Pancreas (tissue), 10 donors: ENCODE measurements around the gene PUS7. TPM values are rescaled to one million over a fixed set of nuclear protein-coding genes. Genes with fewer than 3 reads are reported as not detected.
"Not testable (repeated sequence)": the region's sequence is repeated elsewhere in the genome, so short reads cannot be mapped to it uniquely, and the experiment has no call there.

Experiments
- ATAC-seq, 4 donors: fragments of 200-7000 bp; cut with Tn5 transposase; one replicate each; pipeline versions ENCODE4 v1.8.0 to v1.9.1; 2020; ENCODE audit warnings: mild to moderate bottlenecking in 4 of 4, moderate library complexity in 4 of 4
- DNase-seq, 6 donors: peaks; one replicate each; pipeline ENCODE4 v3.0.0-alpha.2; 2020
- FAIRE-seq: peaks from 2 replicates; lab custom pipeline; 2012; peaks lifted over from hg19 to GRCh38; lab: Jason Lieb, UNC
- H3K27ac ChIP-seq, 4 donors: fragments of 200-600 bp; sonication (generic); 1 replicate in 3 of 4; 2 replicates in 1 of 4; pipeline versions ENCODE4 v1.5.0 to v1.8.0; 2020
- H3K27me3 ChIP-seq, 4 donors: fragments of 200-600 bp; one replicate each; pipeline ENCODE4 v1.8.0; 2021
- H3K36me3 ChIP-seq, 3 donors: fragments of 200-600 bp; sonication (generic) in 1 of 3; one replicate each; pipeline versions ENCODE4 v1.5.0 to v1.8.0; 2020 to 2021
- H3K4me1 ChIP-seq, 3 donors: fragments of 200-600 bp; one replicate each; pipeline ENCODE4 v1.8.0; 2021
- H3K4me3 ChIP-seq, 4 donors: fragments of 200-600 bp; sonication (generic) in 2 of 4; one replicate each; pipeline versions ENCODE4 v1.5.0 to v1.8.0; 2020 to 2021
- H3K9me3 ChIP-seq, 4 donors: fragments of 200-600 bp; one replicate each; pipeline ENCODE4 v1.8.0; 2021
- WGBS, 2 donors: extraction: QIAGEN DNeasy Blood & Tissue Kit; methylation state at CpG; one replicate each; pipeline ENCODE4 v1.1.7; 2013; 5-methylcytosine and 5-hydroxymethylcytosine counted together
- intact Hi-C, 3 donors: fragments of 100-400 bp; cut with DNase I; formaldehyde crosslinking; loops; one replicate each; pipeline versions ENCODE4 v1.11.1 to v1.14.2; 2022
- polyA plus RNA-seq, 2 donors: library from polyadenylated mRNA; stranded (reverse); fragments of 200-250 nt; gene quantifications; one replicate each; pipeline ENCODE4 v1.2.3, GENCODE V29; 2013
- total RNA-seq, 6 donors: library from RNA; stranded (reverse); fragmentation: NEBNext Ultra II Directional in 4 of 6; extraction: Animal tissue kit (Norgen Biotek cat#: 25700) in 4 of 6; gene quantifications; one replicate each; pipeline versions ENCODE4 v1.2.1 to v1.2.4, GENCODE V29; 2021 to 2023
- TF ChIP-seq, protein P1 (sequence below), 4 donors: fragments of 200-600 bp; sonication (generic) in 3 of 4; IDR thresholded peaks; one replicate each; pipeline versions ENCODE4 v1.5.0 to v1.8.0; 2021; ENCODE audit warnings: antibody characterized with exemption in 4 of 4
- donor health status: healthy with polysubstance abuse.
- donor health status: DM: no; HTN: no; CAD: no; lungs with moderate emphysema.
- donor health status: DM: no; HTN: no; CAD: no.
- donor health status: control.
- donor health status: control.
- donor health status: Bipolar disorder and iron deficiency.
- donor health status: DM: yes; HTN: yes; CAD: no.
- donor health status: DM: no; HTN: no; CAD: no.
- donor health status: DM: no; HTN: no; CAD: no.
- donor health status: DM: yes; HTN: yes; CAD: no.

The PUS7 gene
- total and polyA plus RNA-seq, 8 donors = 3.3 to 7.3 (median 5.5) TPM

DNA sequence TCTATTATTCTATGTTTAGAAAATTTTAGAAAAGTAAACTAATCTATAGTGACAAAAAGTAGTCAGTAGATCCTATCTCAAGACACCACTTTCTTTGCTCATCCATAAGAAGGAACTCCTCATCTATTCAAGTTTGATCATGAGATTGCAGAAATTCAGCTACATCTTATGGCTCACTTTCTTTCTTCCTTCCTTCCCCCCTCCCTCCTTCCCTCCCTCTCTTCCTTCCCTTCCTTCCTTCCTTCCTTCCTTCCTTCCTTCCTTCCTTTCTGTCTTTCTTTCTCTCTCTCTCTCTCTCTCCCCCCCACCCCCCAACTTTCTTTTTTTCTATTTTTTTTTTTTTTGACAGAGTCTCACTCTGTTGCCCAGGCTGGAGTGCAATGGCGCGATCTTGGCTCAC lies 98.1 kb downstream of the PUS7 start:
- Histone ChIP-seq H3K4me3 (no peak overlapping the region), H3K4me1 (no peaks in the 10 kb centered on the region), H3K27me3 (no peaks in the 10 kb centered on the region), H3K27ac (no peak overlapping the region), H3K9me3 (no peaks in the 10 kb centered on the region), H3K36me3 (no peaks in the 10 kb centered on the region)
- WGBS, 2 donors = 95 to 100% methylated on average over 2 of the region's 2 CpGs
- TF ChIP-seq, protein P1, sequence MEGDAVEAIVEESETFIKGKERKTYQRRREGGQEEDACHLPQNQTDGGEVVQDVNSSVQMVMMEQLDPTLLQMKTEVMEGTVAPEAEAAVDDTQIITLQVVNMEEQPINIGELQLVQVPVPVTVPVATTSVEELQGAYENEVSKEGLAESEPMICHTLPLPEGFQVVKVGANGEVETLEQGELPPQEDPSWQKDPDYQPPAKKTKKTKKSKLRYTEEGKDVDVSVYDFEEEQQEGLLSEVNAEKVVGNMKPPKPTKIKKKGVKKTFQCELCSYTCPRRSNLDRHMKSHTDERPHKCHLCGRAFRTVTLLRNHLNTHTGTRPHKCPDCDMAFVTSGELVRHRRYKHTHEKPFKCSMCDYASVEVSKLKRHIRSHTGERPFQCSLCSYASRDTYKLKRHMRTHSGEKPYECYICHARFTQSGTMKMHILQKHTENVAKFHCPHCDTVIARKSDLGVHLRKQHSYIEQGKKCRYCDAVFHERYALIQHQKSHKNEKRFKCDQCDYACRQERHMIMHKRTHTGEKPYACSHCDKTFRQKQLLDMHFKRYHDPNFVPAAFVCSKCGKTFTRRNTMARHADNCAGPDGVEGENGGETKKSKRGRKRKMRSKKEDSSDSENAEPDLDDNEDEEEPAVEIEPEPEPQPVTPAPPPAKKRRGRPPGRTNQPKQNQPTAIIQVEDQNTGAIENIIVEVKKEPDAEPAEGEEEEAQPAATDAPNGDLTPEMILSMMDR (IDR thresholded peaks at IDR 0.05) = no peak
- ATAC-seq (no peak), FAIRE-seq (no peak), DNase-seq (no peak)
- intact Hi-C loops = no loop called here

DNA sequence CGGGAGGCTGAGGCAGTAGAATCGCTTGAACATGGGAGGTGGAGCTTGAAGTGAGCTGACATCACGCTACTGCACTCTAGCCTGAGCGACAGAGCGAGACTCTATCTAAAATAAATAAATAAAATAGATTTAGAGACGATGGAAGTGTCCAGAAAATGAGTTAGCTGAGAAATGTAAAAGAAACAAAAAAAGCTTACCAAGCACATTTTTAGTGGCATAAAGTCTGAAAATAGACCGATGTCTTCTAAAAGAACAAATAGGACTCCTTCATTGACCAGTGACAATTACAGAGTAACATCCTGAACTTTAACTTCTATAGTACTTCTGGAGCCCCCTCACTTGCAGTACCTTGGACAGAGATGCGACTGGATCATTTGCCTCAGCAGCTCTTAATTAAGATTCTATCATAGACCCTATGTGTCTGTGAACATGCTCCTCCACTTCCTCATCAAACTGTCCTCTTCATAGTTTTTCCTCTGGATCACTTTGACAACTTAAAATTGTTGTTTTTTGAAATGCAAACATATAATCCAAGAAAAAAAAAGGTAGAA lies 108.1 kb downstream of the PUS7 start:
- Histone ChIP-seq H3K9me3 (no peaks in the 10 kb centered on the region), H3K36me3 (no peaks in the 10 kb centered on the region), H3K4me3 (no peak overlapping the region), H3K27ac (no peak overlapping the region), H3K27me3 (no peaks in the 10 kb centered on the region), H3K4me1 (no peaks in the 10 kb centered on the region)
- DNase-seq (no peak), FAIRE-seq (no peak), ATAC-seq (no peak)
- TF ChIP-seq, protein P1 (IDR thresholded peaks at IDR 0.05) = no peak
- 76 to 81% methylated on average over 8 of the region's 8 CpGs for WGBS, 2 donors
- intact Hi-C loops = no loop called here

GRCh38 chr7:105410774-105411173 lies 111.3 kb downstream of the PUS7 start:
- H3K4me1 ChIP-seq, H3K27me3 ChIP-seq, FAIRE-seq, intact Hi-C loops, ATAC-seq, H3K27ac ChIP-seq, H3K9me3 ChIP-seq, H3K36me3 ChIP-seq, H3K4me3 ChIP-seq: not testable (repeated sequence)
- WGBS, 2 donors = 91 to 93% methylated on average over 17 to 36 of the region's 36 CpGs
- DNase-seq = peak in 1 of 6 donors; percentile 68

- ATAC-seq, H3K36me3 ChIP-seq, H3K27me3 ChIP-seq, H3K4me3 ChIP-seq, H3K9me3 ChIP-seq, H3K4me1 ChIP-seq, FAIRE-seq, DNase-seq, H3K27ac ChIP-seq: not testable (repeated sequence)
- intact Hi-C loops = loop anchor here in 2 of 3 donors (10.0 kb wide), 1 partner anchor 75 kb away; no protein-coding TSS in a partner anchor
- WGBS, 2 donors = 56 to 73% methylated on average over 1 of the region's 3 CpGs
Observed at GRCh38 chr7:105409775-105410174, 112.3 kb downstream of the PUS7 start.

GRCh38 chr7:105408791-105409410 lies 113.2 kb downstream of the PUS7 start:
- ATAC-seq (no peak), DNase-seq (no peak), FAIRE-seq (no peak)
- TF ChIP-seq, protein P1 (IDR thresholded peaks at IDR 0.05) = no peak
- intact Hi-C loops = loop anchor here in 2 of 3 donors (10.0 kb wide), 1 partner anchor 76 kb away; no protein-coding TSS in a partner anchor
- no peaks in the 10 kb centered on the region for H3K36me3 ChIP-seq
- H3K4me3 ChIP-seq = no peak overlapping the region
- no peaks in the 10 kb centered on the region for H3K9me3 ChIP-seq
- 86 to 96% methylated on average over 5 of the region's 5 CpGs for WGBS, 2 donors
- no peak overlapping the region for H3K27ac ChIP-seq
- no peaks in the 10 kb centered on the region for H3K27me3 ChIP-seq
- H3K4me1 ChIP-seq = no peaks in the 10 kb centered on the region

Other genes starting within 250 kb of the PUS7 start
- gene SRPK2, start 133.3 kb downstream of the PUS7 start, total RNA-seq = 10 to 100 TPM; 14.7 to 27.4 (median 17.2) TPM
- gene SRPK2, start 133.3 kb downstream of the PUS7 start, polyA plus RNA-seq = 10 to 100 TPM in 1 of 2 donors, 1 to 10 TPM in 1; 6.5 to 12.2 TPM
- gene RINT1, start 9.9 kb upstream of the PUS7 start, total RNA-seq = 10 to 100 TPM in 5 of 6 donors, 1 to 10 TPM in 1; 9.1 to 15.0 (median 11.6) TPM
- gene RINT1, start 9.9 kb upstream of the PUS7 start, polyA plus RNA-seq = 10 to 100 TPM; 14.1 to 15.4 TPM
- gene EFCAB10, start 59.2 kb upstream of the PUS7 start, total RNA-seq = not detected
- gene EFCAB10, start 59.2 kb upstream of the PUS7 start, polyA plus RNA-seq = under 1 TPM in 1 of 2 donors, not detected in 1; 0.12 TPM